ENCODE results near the gene MYMX.

MYMX gene

GRCh38 chr6:44250067-44250717, 33.5 kb downstream of the MYMX start:
- H3K4me1 ChIP-seq (ENCODE audit: control insufficient read depth, insufficient read depth, low read length), result no peaks in the 10 kb centered on the region
- ChIA-PET CTCF (interaction anchor here (2.3 to 3.7 kb wide), 3 partner anchors 8 to 78 kb away, joined by 9 to 21 read pairs (median 10); no protein-coding TSS in a partner anchor), POLR2A (no interaction called here)
- H3K27ac ChIP-seq (ENCODE audit: extremely low read depth, low read depth, low read length), result no peak overlapping the region
- peaks cover 28 to 77% of the 10 kb centered on the region in 2 experiments for H3K36me3 ChIP-seq (ENCODE audit: control insufficient read depth in 2 of 2, insufficient read depth in 1 of 2, low read length in 2 of 2)
- no peaks in the 10 kb centered on the region for H3K9me3 ChIP-seq (ENCODE audit: control insufficient read depth, insufficient read depth, low read depth, low read length)
- no peak overlapping the region for H3K4me3 ChIP-seq (ENCODE audit: low read depth, low read length)
- 0 out of 2 replicates have a peak, but pooled peaks have one; percentile 21 for TF ChIP-seq ZNF76 (tag by site-specific recombination; IDR thresholded peaks at IDR 0.05; ENCODE audit: borderline replicate concordance, low read depth)
- TF ChIP-seq ZNF529 (tag by site-specific recombination; IDR thresholded peaks at IDR 0.05; ENCODE audit: insufficient replicate concordance), result no peak
- no peak for TF ChIP-seq ZNF266 (tag by site-specific recombination; IDR thresholded peaks at IDR 0.05; ENCODE audit: low read depth)
- no peak for TF ChIP-seq ZNF121 (tag by site-specific recombination; IDR thresholded peaks at IDR 0.05)
- no peak for TF ChIP-seq ZBTB7A (tag by site-specific recombination; IDR thresholded peaks at IDR 0.05; ENCODE audit: low read depth)
- TF ChIP-seq ZNF416 (tag by site-specific recombination; IDR thresholded peaks at IDR 0.05), result no peak
- no peak for TF ChIP-seq ZNF596 (tag by site-specific recombination; IDR thresholded peaks at IDR 0.05)
- TF ChIP-seq KLF10 (tag by site-specific recombination; IDR thresholded peaks at IDR 0.05), result no peak
- no peak for TF ChIP-seq ZNF202 (tag by site-specific recombination; IDR thresholded peaks at IDR 0.05; ENCODE audit: borderline replicate concordance)
- TF ChIP-seq ZNF830 (tag by site-specific recombination; IDR thresholded peaks at IDR 0.05; ENCODE audit: low read depth), result no peak
- no peak for TF ChIP-seq REST (tag by site-specific recombination; IDR thresholded peaks at IDR 0.05)
- no peak for TF ChIP-seq ZNF280D (tag by site-specific recombination; IDR thresholded peaks at IDR 0.05)
- TF ChIP-seq ZNF521 (tag by site-specific recombination; IDR thresholded peaks at IDR 0.05), result no peak
- peak; percentile 15; the same call in 1 of the 2 replicates for TF ChIP-seq KLF8 (tag by site-specific recombination; IDR thresholded peaks at IDR 0.05)
- no peak for TF ChIP-seq BCL11B (tag by site-specific recombination; IDR thresholded peaks at IDR 0.05; ENCODE audit: low read depth)
- TF ChIP-seq ZNF692 (tag by site-specific recombination; IDR thresholded peaks at IDR 0.05), result no peak
- 0 out of 2 replicates have a peak, but pooled peaks have one; percentile 27 for TF ChIP-seq ZBTB21 (tag by site-specific recombination; IDR thresholded peaks at IDR 0.05)
- TF ChIP-seq SCRT1 (tag by site-specific recombination; IDR thresholded peaks at IDR 0.05; ENCODE audit: borderline replicate concordance), result no peak
- TF ChIP-seq ZBTB8A (tag by site-specific recombination; IDR thresholded peaks at IDR 0.05), result no peak
- TF ChIP-seq ZNF16 (tag by site-specific recombination; IDR thresholded peaks at IDR 0.05; ENCODE audit: low read depth), result no peak
- TF ChIP-seq PBX3 (CRISPR knock-in tag; IDR thresholded peaks at IDR 0.05), result no peak
- no peak for TF ChIP-seq ZNF26 (tag by site-specific recombination; IDR thresholded peaks at IDR 0.05)
- no peak for TF ChIP-seq ZNF354C (tag by site-specific recombination; IDR thresholded peaks at IDR 0.05; ENCODE audit: borderline replicate concordance, low read depth)
- TF ChIP-seq ZNF423 (tag by site-specific recombination; IDR thresholded peaks at IDR 0.05), result no peak
- no peak for TF ChIP-seq OSR2 (tag by site-specific recombination; IDR thresholded peaks at IDR 0.05)
- no peak for TF ChIP-seq ZXDB (tag by site-specific recombination; IDR thresholded peaks at IDR 0.05)
- no peak for TF ChIP-seq ZNF560 (tag by site-specific recombination; IDR thresholded peaks at IDR 0.05; ENCODE audit: borderline replicate concordance)
- no peak for TF ChIP-seq ZNF433 (tag by site-specific recombination; IDR thresholded peaks at IDR 0.05; ENCODE audit: low read depth)

Data from HEK293 (cell line).